Measurements from ENCODE around the gene RBP7. TPM values are rescaled to one million over a fixed set of nuclear protein-coding genes. Genes with fewer than 3 reads are reported as not detected.
A peak's percentile ranks its signal among the peaks of the same experiment; 100 is the strongest.
"Not testable (repeated sequence)": the region's sequence is repeated elsewhere in the genome, so short reads cannot be mapped to it uniquely, and the experiment has no call there.

Gene RBP7
- total RNA-seq, 1 donor from 2014 or later: not detected

GRCh38 chr1:10028956-10029500 lies 32.0 kb downstream of the RBP7 start:
- DNase-seq (ENCODE audit: low spot score): not testable (repeated sequence)

- peak; percentile 73 for DNase-seq (ENCODE audit: low spot score)
Measured at GRCh38 chr1:10031461-10031860, 34.4 kb downstream of the RBP7 start.

- peak; percentile 99 for DNase-seq (ENCODE audit: low spot score)
Measured at GRCh38 chr1:10032590-10033358, 35.7 kb downstream of the RBP7 start, which contains the start of gene UBE4B. Gene UBE4B (plus strand): TSS chr1:10032958. CDS start chr1:10033671, 713 bp downstream.

GRCh38 chr1:10033359-10033845 lies 36.4 kb downstream of the RBP7 start:
- no peak for DNase-seq (ENCODE audit: low spot score)

- no peak for DNase-seq (ENCODE audit: low spot score)
Measured at GRCh38 chr1:10042746-10043145, 45.7 kb downstream of the RBP7 start.

- DNase-seq (ENCODE audit: low spot score): peak; percentile 51
Measured at GRCh38 chr1:10045480-10046355, 48.7 kb downstream of the RBP7 start.

- no peak for DNase-seq (ENCODE audit: low spot score)
Measured at GRCh38 chr1:10046356-10047085, 49.5 kb downstream of the RBP7 start.

GRCh38 chr1:10048601-10049000 lies 51.6 kb downstream of the RBP7 start:
- DNase-seq (ENCODE audit: low spot score): no peak

- DNase-seq (ENCODE audit: low spot score): no peak
Measured at GRCh38 chr1:10050611-10051010, 53.6 kb downstream of the RBP7 start.

GRCh38 chr1:10051656-10052055 lies 54.6 kb downstream of the RBP7 start:
- no peak for DNase-seq (ENCODE audit: low spot score)

- DNase-seq (ENCODE audit: low spot score): no peak
Measured at GRCh38 chr1:10052347-10052746, 55.3 kb downstream of the RBP7 start.

- DNase-seq (ENCODE audit: low spot score): no peak
Measured at GRCh38 chr1:10054465-10054864, 57.4 kb downstream of the RBP7 start.

GRCh38 chr1:10056599-10056987 lies 59.6 kb downstream of the RBP7 start:
- DNase-seq (ENCODE audit: low spot score): no peak

- no peak for DNase-seq (ENCODE audit: low spot score)
Measured at GRCh38 chr1:10057343-10057742, 60.3 kb downstream of the RBP7 start.

GRCh38 chr1:10057796-10058195 lies 60.8 kb downstream of the RBP7 start:
- DNase-seq (ENCODE audit: low spot score): no peak

GRCh38 chr1:10059342-10059718 lies 62.3 kb downstream of the RBP7 start:
- DNase-seq (ENCODE audit: low spot score): no peak

- DNase-seq (ENCODE audit: low spot score): no peak
Measured at GRCh38 chr1:10060311-10061100, 63.5 kb downstream of the RBP7 start.

GRCh38 chr1:10061276-10061675 lies 64.2 kb downstream of the RBP7 start:
- no peak for DNase-seq (ENCODE audit: low spot score)

GRCh38 chr1:10063878-10064277 lies 66.8 kb downstream of the RBP7 start:
- DNase-seq (ENCODE audit: low spot score): peak; percentile 78
